LHCN-M2 (cell line): ENCODE results near the gene NAMPT. TPM values are rescaled to one million over a fixed set of nuclear protein-coding genes. Genes with fewer than 3 reads are reported as not detected.
A peak's percentile ranks its signal among the peaks of the same experiment; 100 is the strongest.
"Not testable (repeated sequence)": the region's sequence is repeated elsewhere in the genome, so short reads cannot be mapped to it uniquely, and the experiment has no call there.

Experiments
- DNase-seq: peaks from one replicate; pipeline ENCODE4 v3.0.0-alpha.2; 2012; ENCODE audit warnings: low read depth
- total RNA-seq: library from RNA; depleted of rRNA; stranded (reverse); fragments of >200 nt; gene quantifications from 2 replicates; pipeline ENCODE4 v1.2.3, GENCODE V29; 2014

NAMPT gene
- total RNA-seq, 1 experiment from 2014 or later: 285 TPM

DNA sequence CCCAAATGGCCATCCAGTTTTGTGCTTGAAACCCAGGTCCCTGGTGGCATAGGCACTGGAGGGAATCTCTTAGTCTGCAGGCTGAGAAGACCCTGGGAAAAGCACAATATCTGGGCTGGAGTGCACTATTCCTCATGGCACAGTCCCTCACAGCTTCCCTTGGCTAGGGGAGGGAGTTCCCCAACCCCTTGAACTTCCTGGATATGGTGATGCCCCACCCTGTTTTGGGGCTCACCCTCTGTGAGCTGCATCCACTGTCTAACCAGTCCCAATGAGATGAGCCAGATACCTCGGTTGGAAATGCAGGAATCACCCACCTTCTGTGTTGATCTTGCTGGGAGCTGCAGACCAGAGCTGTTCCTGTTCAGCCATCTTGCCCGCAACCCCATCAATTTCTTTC is 19.8 kb upstream of the NAMPT start:
- no peak for DNase-seq

DNA sequence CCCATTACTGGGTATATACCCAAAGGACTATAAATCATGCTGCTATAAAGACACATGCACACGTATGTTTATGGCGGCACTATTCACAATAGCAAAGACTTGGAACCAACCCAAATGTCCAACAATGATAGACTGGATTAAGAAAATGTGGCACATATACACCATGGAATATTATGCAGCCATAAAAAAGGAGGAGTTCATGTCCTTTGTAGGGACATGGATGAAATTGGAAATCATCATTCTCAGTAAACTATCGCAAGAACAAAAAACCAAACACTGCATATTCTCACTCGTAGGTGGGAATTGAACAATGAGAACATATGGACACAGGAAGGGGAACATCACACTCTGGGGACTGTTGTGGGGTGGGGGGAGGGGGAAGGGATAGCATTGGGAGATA is 13.8 kb upstream of the NAMPT start:
- not testable (repeated sequence) for DNase-seq

DNA sequence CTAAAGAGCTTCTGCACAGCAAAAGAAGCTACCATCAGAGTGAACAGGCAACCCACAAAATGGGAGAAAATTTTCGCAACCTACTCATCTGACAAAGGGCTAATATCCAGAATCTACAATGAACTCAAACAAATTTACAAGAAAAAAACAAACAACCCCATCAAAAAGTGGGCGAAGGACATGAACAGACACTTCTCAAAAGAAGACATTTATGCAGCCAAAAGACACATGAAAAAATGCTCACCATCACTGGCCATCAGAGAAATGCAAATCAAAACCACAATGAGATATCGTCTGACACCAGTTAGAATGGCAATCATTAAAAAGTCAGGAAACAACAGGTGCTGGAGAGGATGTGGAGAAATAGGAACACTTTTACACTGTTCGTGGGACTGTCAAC is 13.4 kb upstream of the NAMPT start:
- not testable (repeated sequence) for DNase-seq

DNA sequence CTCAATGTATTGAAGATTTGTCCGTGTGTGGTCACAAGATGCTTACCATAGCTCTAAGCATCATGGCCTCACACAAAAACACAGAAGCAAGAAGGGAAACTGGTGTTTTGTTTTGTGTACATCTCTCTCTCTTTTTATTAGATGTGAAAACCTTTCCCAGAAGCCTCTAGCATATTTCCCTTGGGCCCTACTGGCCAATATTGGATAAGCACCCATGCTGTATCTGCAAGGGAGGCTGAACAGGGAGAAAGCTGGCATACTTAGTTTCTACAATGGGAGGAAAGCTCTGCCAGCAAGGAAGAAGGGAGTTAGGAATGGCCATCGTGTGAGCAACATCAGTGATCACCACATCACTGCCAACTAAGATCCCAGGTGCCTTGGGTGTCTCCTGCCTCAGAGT is 9.6 kb upstream of the NAMPT start:
- no peak for DNase-seq

DNA sequence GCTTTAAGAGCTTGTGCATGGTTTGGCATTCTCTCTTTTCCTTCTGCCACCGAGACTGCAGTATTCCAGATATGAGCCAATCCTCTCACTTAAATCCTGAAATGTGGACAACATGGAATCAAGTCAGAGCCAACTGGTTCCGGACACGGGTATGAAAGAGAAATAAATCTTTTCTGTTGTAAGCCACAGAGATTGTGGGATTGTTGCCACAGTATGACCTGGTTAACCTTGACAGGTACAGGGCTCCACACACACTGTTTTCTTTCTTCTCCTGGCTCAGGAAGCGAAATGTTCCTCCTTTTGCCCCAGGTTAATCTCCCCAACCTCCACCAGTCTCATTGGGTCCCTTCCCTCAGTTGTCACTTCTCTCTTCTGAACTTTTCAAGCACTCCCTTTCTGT is 6.5 kb upstream of the NAMPT start:
- no peak for DNase-seq

DNA sequence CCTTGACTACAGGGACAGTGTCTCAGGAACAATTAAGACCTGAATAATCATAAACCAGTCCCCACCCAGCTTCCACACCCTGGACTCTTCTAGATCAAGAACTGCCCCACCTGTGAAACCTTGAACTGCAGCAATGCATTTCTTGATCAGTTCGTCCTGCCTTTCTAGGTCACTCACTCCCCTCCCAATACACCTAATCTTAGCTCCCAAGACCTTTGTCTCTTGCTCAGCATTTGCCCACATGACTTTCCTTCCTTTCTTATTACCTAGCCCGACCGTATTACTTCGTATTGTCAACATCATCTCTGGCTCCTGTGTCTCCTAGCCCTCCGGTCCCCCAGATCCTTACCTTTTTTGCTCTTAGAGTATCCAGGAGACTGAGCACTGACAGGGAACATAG is 5.5 kb upstream of the NAMPT start:
- DNase-seq: no peak

DNA sequence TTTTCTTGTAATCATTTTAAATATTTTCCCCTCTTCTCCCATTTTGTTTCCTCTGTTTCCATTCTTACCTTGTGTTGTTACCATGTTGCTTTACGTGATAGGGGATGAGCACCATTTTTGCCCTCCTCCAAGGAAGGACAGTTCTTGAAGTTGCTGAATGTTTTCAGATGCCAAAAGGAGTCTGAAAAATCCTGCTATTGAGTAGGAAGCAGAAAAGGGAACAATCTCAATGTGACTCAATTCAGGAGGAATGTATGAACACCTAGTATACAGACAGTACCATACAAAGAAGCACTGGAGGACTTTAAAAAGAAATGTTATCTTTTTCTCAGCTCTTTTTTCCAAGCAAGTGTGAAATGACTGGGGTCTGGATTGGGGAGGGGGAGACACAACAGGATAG is 5.1 kb upstream of the NAMPT start:
- no peak for DNase-seq

DNA sequence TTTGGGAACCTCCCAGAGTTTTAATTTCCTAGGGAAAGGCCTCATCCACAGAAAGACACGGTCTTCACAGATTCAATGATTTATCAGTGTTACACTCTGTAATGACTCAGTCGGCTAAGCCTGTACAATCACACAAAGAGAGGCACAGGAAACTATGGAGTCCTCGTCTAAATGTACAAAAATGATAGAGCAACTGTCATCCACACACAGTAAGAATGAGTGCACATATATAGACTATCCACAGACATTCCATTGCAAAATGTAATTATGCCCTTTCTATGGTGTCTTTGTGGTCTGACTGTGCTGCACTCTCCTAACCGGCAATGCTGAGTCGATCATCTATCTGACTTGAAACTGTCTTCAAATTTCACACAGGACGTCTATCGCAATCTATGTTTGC is 3.5 kb upstream of the NAMPT start:
- DNase-seq: no peak

DNA sequence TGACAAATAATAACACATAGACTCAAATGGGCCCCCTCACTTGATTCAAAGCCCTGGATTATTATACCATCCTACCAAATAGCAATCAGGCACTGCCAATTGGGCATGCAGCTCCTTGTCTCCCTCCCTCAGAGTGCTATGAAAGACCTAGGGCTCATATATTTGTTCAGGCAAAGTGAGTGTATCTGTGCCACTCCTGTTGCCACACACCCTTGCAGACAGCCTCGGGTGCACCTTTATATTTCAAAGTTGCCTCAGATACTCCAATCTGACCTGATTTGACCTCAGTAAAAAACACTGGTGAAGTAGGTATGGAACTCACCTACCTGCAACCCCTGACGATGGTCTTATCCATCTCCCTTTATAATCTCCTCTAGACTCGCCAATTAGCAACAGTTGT is 3.0 kb upstream of the NAMPT start:
- DNase-seq: no peak

DNA sequence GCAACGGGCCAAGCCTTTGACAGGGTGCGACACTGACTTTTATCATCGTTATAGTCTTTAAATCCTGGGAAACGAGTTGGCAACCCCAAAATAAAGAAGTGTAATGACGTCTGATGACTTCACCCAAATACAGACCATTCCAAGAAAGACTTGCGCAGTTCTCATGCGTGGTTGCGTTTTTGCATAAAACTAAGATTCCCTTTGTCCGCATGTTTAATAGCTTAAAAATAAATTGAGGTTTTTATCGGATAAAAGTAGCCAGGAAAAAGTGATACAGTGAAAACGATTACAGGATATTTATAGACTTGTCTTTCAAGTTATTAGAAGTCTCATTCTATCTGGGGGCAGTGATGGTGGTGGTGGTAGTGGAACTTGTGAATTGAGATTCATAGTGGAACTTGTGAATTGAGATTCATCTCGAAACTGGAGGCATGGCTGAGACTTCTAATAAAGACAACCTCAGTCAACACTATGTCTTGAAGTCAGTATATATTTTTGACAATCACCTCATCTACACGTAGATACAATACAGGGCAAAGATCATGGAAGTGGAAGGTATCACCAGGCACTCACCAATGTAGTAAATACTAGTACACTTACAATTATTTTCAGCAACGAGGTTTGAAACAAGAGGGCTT is 1.2 kb upstream of the NAMPT start:
- DNase-seq: no peak

DNA sequence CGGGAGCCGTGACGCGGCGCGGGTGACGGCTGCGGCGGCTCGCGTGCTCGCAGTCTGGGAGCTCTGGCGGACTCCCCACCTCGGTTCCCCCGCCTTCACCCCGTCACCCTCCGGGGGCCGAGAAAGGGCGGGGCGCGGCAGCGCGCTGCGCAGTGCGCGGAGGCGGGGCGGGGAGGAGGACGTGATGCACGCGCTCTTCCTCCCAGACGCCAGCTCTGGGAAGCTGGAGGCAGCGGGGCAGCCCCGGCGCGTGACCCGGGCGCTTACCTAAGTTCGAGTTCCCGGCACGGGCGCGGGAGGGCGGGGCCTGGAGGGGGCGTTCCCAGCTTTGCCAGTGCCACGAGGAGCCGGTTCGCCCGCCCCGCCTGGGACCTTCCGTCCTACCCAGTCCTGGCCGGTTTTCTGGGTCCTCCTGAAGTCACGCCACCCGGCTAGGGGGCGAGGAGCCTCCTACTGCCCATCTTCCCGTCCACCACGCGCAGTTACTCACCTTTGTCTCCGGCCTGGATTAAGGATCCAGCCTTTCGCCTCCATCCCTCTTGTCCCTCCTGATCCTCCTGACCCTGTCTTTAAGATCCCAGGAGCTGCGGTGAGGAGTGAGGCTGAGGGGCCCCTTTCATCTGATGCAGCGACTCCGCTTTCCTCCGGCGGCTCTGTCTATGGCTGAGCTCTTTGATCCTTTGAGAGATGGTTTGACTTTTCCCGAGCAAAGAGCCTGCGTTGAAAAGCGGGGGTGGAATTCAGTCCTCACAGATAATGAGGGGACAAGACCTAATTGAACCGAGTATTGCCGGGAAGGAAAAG is 470 bp upstream of the NAMPT start:
- peak; percentile 100 for DNase-seq

DNA sequence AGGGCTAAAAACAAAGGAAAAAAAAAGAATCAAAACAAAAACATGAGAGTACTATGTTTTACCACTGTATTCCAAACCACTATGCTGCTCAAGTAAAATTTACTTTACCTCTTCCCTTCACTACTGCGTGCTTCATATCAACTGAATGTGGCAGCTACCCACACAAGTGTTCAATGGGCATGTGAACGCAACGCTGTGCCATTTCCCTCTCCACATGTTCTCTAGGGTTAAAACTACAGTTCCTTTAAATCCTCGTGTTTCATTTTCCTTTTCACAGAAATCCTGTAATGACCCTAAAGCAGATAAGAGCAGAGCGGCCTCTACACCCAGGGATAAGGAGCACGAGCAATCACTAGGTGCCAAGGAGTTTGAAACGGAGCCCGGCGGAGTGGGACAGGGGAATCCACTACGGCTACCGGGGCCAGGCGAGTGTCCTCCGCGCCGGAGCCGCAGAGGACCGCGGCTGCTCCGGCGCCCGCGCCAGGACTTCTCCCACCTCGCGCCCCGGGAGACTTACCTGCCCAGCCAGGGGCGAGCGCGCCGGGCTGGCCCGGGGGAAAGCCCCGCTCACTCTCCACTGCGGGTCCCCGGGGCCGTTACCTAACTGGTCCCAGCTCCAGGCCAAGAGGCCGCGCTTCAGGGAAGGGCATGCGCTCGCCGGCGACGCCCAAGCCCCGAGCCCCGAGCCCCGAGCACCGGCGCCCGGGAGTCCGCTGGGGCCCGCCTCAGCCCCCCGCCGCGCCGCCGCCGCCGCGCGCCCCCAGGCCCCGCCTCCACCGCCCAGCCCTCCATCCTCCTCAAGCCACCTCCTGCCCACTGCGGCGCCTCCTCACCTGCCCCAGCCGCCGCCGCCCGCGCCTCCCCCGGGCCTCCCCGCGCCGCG is 711 bp downstream of the NAMPT start:
- DNase-seq: peak; percentile 59

DNA sequence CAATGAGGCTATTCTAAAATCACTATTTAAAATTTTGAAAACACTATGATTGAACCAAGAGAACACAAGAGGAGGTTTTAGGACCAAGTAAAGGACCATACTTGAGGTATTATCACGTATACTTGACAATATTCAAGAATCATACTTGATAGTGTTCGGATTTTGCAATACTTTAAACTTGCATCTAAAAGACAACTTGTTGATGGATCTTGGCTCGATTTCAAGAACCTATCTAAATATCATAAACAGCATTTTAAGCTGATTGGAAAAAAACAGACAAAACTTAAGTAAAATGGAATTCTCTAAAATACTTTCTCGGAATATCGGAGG is 1.3 kb downstream of the NAMPT start:
- DNase-seq: no peak

DNA sequence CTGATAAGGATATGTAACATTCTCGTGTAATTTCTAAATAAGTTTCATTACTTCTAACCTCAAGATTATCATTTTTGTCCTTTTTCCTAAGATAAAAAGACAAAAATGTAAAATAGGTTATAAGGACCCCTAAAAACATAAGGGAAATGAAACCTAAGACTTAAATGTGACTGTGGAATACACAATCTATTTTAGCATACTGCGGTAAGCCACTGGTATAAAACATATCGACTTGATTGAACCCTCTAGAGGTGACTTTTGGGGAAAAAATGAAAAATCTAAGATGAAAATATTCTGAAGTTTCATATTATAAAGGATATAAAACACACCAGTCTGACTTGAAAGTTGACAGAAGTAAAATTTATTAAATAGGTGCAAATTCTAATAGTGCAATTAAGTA is 1.9 kb downstream of the NAMPT start:
- DNase-seq: no peak

DNA sequence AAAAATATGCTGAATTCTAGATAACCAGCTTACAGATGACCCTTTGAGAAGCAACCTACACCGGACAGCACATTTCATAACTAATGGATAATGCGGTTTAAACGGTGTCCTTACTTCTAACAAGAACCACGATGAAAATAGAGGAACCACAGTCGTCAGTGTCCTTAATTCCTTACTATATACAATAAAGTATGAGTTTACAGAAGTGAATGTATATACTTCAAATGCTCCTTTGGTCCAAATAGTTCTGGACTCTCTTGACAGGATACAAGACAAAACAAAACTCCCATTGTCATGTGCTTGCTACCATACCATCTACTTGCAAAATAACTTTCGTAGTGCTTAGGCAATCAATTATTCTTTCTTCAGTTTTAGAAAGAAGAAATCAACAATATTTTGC is 2.4 kb downstream of the NAMPT start:
- DNase-seq: no peak

DNA sequence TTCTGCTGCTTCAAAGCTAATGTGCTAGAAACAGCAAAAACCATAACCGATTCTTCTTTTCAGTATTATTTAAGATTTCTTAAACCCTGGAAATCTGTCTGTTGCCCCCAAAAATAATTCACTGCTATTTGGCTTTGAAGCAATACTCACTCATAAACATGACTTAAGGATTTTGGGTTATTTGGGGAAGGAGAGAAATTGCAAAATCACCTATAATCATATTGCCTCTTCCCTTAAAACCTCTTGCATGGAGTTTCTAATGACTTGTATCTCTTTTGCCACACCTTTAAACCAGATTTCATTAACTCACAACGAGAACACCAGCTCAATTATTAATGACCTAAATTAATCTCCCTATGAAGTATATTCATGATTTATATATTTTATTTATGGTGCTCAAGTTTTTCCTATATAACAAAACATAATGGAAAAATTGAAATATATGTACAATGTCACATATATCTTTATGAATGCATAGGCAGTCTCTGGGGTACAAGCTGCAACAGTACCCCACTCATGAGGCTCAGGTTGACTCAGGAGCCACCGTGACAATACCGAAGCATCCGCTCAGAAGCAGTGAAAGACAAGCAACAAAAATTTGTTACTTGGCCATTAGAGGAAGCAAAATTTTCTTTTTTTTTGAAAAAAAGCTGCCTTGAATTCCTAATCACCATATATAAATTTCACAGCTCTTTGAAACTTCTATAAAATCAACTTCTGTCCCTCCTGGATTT is 3.0 kb downstream of the NAMPT start:
- no peak for DNase-seq

DNA sequence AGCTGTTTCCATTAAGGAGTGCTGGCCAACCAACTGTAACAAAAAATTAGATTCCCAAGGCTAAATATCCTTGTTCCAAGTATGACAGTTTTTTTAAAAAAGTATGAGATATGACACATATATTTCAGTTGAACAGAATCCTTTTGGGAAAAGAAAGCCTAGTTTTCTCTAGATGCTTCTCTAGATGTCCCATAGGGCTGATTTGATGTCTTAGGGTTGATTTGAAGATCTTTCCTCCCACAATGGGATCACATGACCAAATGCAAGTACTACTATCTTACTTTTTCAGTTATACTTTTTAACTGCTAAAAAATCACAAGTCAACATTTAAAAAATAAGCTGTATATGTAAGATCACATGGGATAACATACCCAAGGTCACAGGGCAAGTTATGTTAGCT is 3.7 kb downstream of the NAMPT start:
- DNase-seq: no peak

DNA sequence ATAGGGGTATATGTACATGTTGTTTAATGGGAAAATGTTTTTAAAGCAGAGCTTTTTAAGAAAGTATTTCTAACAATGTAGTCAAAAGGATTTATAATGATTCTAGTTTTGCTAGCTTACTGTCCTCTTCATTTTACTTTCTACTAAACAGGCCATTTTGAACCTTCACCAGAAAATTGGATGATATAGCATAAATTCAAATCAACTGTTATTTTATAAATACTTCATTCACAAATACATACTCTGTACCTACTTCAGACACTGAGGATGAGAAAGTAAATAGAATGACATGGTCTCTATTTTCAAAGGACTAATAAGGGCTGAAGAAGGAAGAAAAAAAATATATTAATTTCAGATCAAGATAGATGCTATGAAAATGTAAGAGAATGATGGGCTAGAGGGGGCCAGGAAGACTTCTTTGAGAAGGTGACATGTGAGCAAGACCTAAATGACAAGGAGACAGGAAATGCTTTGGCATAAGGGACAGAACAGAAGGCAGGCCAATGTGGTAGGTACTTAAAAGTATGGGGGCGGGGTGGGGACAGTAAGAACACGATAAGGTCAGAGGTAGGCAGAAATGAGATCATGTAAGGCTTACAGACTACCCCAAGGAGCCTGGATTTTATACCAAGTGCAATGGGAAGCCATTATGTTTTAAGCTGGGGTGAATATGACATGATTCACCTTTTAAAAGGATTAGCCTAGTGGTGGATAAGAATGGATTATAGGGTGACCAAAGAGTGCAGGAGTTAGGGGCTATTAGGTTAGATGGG is 5.2 kb downstream of the NAMPT start:
- DNase-seq: no peak

DNA sequence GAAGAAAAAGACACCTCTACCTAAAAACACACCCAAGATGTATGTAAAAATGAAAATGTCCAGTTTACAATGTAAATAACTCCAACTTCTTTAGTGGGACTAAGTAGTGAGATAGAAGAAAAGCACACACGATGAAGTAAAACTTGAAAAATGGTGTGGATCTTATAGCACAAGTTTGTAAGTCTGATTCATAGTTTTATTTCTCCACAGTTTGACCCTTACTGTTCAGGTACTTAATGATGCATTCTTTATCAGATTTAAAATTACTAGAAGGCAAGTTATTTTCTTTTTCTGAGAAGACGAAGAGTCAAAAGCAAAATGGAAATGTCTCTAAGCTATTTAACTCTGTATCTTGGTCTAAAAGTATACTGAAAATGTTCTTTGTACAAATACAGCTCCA is 6.1 kb downstream of the NAMPT start:
- DNase-seq: no peak

DNA sequence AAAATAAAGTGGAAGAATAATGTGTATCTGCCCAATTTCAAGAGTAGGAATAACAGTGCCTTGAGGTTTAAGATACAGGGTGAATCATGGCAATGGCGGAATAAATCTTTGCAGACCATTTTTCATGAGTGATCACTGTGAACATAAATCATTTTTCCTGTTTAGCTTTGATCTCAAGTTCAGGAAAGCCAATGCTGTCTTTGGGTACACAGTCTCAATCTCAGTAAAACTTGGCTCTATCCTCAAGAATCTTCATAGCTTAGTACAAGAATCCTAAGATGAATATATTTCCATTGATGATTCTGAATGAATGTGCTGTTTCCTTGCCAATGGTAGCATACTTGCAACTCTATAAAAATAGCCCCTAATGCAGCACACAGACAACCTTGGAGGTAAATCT is 6.8 kb downstream of the NAMPT start:
- no peak for DNase-seq

DNA sequence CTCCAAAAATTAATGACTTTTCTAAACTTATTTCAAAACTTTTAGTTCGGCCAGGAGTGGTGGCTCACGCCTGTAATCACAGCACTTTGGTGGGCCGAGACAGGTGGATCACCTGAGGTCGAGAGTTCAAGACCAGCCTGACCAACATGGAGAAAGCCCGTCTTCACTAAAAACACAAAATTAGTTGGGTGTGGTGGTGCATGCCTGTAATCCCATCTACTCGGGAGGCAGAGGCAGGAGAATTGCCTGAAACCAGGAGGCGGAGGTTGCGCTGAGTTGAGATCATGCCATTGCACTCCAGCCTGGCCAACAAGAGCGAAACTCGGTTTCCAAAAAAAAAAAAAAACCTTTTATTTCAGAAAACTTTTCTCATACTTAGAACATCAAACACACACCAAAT is 8.3 kb downstream of the NAMPT start:
- DNase-seq: no peak
